K562 (cell line): ENCODE data around the gene HS6ST1. TPM values are rescaled to one million over a fixed set of nuclear protein-coding genes. Genes with fewer than 3 reads are reported as not detected.

ENCODE experiments used
- FOS ChIP-seq: IDR thresholded peaks from 3 replicates; pipeline ENCODE4 v1.6.1; 2011; ENCODE audit not compliant: insufficient read length; ENCODE audit errors: extremely low read depth
- GTF2F1 ChIP-seq: IDR thresholded peaks from 2 replicates; pipeline ENCODE4 v1.6.1; 2011; ENCODE audit warnings: low read depth, low read length, improper control_type of control experiment
- MAFK ChIP-seq: IDR thresholded peaks from 2 replicates; pipeline ENCODE4 v1.6.1; 2011; ENCODE audit warnings: low read length, improper control_type of control experiment
- MCM7 ChIP-seq, 2 experiments: fragments of 450-650 bp; IDR thresholded peaks; 2 replicates each; pipeline ENCODE4 v1.6.1; 2016 to 2018
- PHF20 ChIP-seq: fragments of 450-650 bp; IDR thresholded peaks from 2 replicates; pipeline ENCODE4 v1.6.1; 2018; ENCODE audit not compliant: partially characterized antibody
- POLR2G ChIP-seq: fragments of 200-400 bp; formaldehyde crosslinking; IDR thresholded peaks from 2 replicates; pipeline ENCODE4 v1.6.1; 2017; ENCODE audit warnings: low read depth, mild to moderate bottlenecking, antibody characterized with exemption, low read length, moderate library complexity
- RBM15 ChIP-seq: fragments of 200-400 bp; formaldehyde crosslinking; IDR thresholded peaks from 2 replicates; pipeline ENCODE4 v1.6.1; 2018; ENCODE audit warnings: mild to moderate bottlenecking, low read length, moderate library complexity; ENCODE audit not compliant: insufficient read depth
- SIN3B ChIP-seq: fragments of 450-650 bp; IDR thresholded peaks from 2 replicates; pipeline ENCODE4 v1.6.1; 2017; ENCODE audit warnings: low read depth, mild to moderate bottlenecking, moderate library complexity
- ZBTB40 ChIP-seq, 2 experiments: fragments of 450-650 bp in 1 of 2; sonication (generic) in 1 of 2; formaldehyde crosslinking in 1 of 2; IDR thresholded peaks; 2 replicates each; pipeline versions ENCODE4 v1.7.1 to v1.9.0; 2016 to 2022; ENCODE audit warnings: inconsistent platforms in 1 of 2, mild to moderate bottlenecking in 1 of 2, missing genetic modification reagents in 1 of 2
- ZBTB8A ChIP-seq: fragments of 450-650 bp; IDR thresholded peaks from 2 replicates; pipeline ENCODE4 v1.6.1; 2018; ENCODE audit warnings: mild to moderate bottlenecking, moderate library complexity; ENCODE audit not compliant: partially characterized antibody
- ZFP30 ChIP-seq: fragments of 250-450 bp; sonication (Bioruptor Pico); IDR thresholded peaks from 2 replicates; pipeline ENCODE4 v1.8.0; 2022; ENCODE audit warnings: moderate library complexity, mild to moderate bottlenecking, inconsistent platforms, borderline replicate concordance
- ZNF41 ChIP-seq: fragments of 250-450 bp; sonication (Bioruptor Pico); conservative IDR thresholded peaks from 2 replicates; pipeline ENCODE4 v1.4.0; 2020; ENCODE audit warnings: mild to moderate bottlenecking
- polyA plus RNA-seq, 8 experiments: library from polyadenylated mRNA; depleted of rRNA in 4 of 8; stranded (reverse) in 5 of 8; unstranded in 3 of 8; fragments of >200 nt; fragmentation: Nextera tagmentation in 2 of 8; fragmentation: Illumina TruSeq in 1 of 8; extraction: Ambion mirVana in 2 of 8; extraction: Trizol in 1 of 8; gene quantifications; 2 replicates each; pipeline versions ENCODE4 v1.2.1 to v1.2.3, GENCODE V29; 2011 to 2014; ENCODE audit warnings: inconsistent platforms in 1 of 8, missing spikeins in 1 of 8
- total RNA-seq, 7 experiments: library from RNA; depleted of rRNA in 6 of 7; stranded (reverse); fragments of >200 nt in 6 of 7; fragmentation: Illumina TruSeq in 2 of 7; extraction: Trizol in 2 of 7; gene quantifications; 2 replicates each; pipeline versions ENCODE4 v1.2.1 to v1.2.3, GENCODE V29; 2011 to 2021; ENCODE audit warnings: low replicate concordance in 1 of 7
- TF ChIP-seq, protein P1 (sequence below): sonication (generic); formaldehyde crosslinking; IDR thresholded peaks from 2 replicates; pipeline ENCODE4 v1.8.1; 2023; ENCODE audit warnings: mild to moderate bottlenecking, missing genetic modification reagents
- TF ChIP-seq, protein P2 (sequence below): fragments of 250-450 bp; sonication (Bioruptor Pico); IDR thresholded peaks from 2 replicates; pipeline ENCODE4 v1.5.0; 2021; ENCODE audit warnings: mild to moderate bottlenecking, borderline replicate concordance

Gene HS6ST1
- total and polyA plus RNA-seq, 9 of the 15 experiments (the other 6 are each of a cell fraction or from before 2014, with no cell fraction given) = 0.06 to 7.4 (median 3.8) TPM

DNA sequence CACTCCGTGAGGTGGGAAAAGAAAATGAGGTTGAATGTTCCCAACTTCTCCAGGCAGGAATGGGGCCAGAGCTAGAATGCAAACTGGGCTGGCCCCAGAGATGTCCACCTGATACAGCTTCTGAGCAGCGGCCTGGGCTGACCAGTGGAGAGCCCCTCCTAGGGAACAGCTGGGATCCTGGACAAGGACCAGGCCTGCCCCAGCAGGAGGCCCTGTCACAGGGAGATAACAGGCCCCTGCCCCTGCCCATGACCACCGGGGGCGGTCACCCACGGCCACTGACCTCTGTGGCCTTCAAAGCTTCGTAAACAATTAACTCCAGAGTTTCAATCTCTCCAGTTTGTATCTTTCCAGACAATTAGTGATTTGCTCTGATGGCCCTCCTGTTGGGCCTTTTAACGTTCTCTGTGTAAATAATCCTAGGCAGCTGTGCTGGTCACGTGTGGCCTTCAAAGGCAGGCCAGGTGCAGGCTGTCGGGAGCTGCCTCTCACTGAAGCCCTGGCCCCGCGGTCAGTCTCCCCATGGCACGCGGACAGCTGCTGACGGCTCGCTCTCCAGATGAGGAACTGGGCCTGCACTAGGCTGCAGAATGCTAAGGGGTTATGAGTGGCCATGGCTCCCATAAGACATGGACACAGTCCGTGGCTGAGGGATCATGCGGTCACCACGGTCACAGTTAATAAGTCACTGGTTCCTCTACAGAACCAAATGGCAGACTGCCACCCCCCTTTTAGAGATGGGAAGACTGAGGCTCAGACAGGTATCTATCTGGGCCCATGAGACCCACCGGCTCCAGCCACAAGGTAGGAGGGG lies 9.2 kb downstream of the HS6ST1 start (continued):
- TF ChIP-seq, protein P1, sequence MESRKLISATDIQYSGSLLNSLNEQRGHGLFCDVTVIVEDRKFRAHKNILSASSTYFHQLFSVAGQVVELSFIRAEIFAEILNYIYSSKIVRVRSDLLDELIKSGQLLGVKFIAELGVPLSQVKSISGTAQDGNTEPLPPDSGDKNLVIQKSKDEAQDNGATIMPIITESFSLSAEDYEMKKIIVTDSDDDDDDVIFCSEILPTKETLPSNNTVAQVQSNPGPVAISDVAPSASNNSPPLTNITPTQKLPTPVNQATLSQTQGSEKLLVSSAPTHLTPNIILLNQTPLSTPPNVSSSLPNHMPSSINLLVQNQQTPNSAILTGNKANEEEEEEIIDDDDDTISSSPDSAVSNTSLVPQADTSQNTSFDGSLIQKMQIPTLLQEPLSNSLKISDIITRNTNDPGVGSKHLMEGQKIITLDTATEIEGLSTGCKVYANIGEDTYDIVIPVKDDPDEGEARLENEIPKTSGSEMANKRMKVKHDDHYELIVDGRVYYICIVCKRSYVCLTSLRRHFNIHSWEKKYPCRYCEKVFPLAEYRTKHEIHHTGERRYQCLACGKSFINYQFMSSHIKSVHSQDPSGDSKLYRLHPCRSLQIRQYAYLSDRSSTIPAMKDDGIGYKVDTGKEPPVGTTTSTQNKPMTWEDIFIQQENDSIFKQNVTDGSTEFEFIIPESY (CRISPR knock-in tag) = no peak
- no peak for TF ChIP-seq ZNF41
- TF ChIP-seq ZBTB8A = no peak
- TF ChIP-seq PHF20 = no peak
- no peak for TF ChIP-seq GTF2F1
- TF ChIP-seq ZFP30 = no peak
- TF ChIP-seq RBM15 = no peak
- TF ChIP-seq MCM7 (IDR thresholded peaks at IDR 0.05) = no peak
- TF ChIP-seq, protein P2, sequence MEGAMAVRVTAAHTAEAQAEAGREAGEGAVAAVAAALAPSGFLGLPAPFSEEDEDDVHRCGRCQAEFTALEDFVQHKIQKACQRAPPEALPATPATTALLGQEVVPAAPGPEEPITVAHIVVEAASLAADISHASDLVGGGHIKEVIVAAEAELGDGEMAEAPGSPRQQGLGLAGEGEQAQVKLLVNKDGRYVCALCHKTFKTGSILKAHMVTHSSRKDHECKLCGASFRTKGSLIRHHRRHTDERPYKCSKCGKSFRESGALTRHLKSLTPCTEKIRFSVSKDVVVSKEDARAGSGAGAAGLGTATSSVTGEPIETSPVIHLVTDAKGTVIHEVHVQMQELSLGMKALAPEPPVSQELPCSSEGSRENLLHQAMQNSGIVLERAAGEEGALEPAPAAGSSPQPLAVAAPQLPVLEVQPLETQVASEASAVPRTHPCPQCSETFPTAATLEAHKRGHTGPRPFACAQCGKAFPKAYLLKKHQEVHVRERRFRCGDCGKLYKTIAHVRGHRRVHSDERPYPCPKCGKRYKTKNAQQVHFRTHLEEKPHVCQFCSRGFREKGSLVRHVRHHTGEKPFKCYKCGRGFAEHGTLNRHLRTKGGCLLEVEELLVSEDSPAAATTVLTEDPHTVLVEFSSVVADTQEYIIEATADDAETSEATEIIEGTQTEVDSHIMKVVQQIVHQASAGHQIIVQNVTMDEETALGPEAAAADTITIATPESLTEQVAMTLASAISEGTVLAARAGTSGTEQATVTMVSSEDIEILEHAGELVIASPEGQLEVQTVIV (CRISPR knock-in tag) = no peak
- no peak for TF ChIP-seq ZBTB40 (IDR thresholded peaks at IDR 0.05)
- TF ChIP-seq ZBTB40 (CRISPR knock-in tag; IDR thresholded peaks at IDR 0.05) = no peak
- no peak for TF ChIP-seq SIN3B
- no peak for TF ChIP-seq MAFK
- no peak for TF ChIP-seq POLR2G
- TF ChIP-seq FOS = no peak
